Epithelial cell of proximal tubule (primary cell): ENCODE results near the gene EFHC1. TPM values are rescaled to one million over a fixed set of nuclear protein-coding genes. Genes with fewer than 3 reads are reported as not detected.
A peak's percentile ranks its signal among the peaks of the same experiment; 100 is the strongest.

ENCODE experiments used
- DNase-seq: peaks from one replicate; pipeline ENCODE4 v3.0.0-alpha.2; 2011; ENCODE audit warnings: low read depth
- H3K4me3 ChIP-seq: 2 replicates; pipeline ENCODE4 v1.5.1; 2011; ENCODE audit warnings: low read depth, mild to moderate bottlenecking, low read length
- total RNA-seq: library from RNA; depleted of rRNA; stranded (reverse); fragments of >200 nt; gene quantifications from 2 replicates; pipeline ENCODE4 v1.2.3, GENCODE V29; 2015
- TF ChIP-seq, protein P1 (sequence below): conservative IDR thresholded peaks from 2 replicates; pipeline ENCODE4 v1.5.1; 2012; ENCODE audit warnings: low read depth, mild to moderate bottlenecking, low read length

The EFHC1 gene
- total RNA-seq, 1 donor from 2014 or later = 20.2 TPM

- DNase-seq = peak; percentile 59
- H3K4me3 ChIP-seq = peak overlapping the region; percentile 34
- TF ChIP-seq, protein P1, sequence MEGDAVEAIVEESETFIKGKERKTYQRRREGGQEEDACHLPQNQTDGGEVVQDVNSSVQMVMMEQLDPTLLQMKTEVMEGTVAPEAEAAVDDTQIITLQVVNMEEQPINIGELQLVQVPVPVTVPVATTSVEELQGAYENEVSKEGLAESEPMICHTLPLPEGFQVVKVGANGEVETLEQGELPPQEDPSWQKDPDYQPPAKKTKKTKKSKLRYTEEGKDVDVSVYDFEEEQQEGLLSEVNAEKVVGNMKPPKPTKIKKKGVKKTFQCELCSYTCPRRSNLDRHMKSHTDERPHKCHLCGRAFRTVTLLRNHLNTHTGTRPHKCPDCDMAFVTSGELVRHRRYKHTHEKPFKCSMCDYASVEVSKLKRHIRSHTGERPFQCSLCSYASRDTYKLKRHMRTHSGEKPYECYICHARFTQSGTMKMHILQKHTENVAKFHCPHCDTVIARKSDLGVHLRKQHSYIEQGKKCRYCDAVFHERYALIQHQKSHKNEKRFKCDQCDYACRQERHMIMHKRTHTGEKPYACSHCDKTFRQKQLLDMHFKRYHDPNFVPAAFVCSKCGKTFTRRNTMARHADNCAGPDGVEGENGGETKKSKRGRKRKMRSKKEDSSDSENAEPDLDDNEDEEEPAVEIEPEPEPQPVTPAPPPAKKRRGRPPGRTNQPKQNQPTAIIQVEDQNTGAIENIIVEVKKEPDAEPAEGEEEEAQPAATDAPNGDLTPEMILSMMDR = no peak
Observed at GRCh38 chr6:52389626-52390360, 30.3 kb upstream of the EFHC1 start.

DNA sequence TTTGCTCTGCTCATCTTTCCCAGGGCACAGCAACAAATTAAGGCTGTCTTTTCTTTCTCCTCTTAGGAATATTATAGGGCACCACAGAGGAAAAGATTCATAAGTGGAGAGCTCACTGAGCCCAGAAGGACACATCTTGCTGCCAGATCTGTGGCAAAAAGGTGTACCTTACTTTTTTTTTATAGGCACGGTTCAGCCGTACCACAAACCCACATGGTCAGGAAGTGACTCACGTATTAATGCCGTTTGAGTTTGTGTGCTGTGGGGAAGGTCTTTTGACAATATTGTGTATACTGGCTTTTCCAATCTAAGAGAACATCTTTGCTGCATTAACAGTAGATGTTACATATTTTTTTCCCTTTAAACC lies 29.8 kb upstream of the EFHC1 start:
- DNase-seq = peak; percentile 32
- peak overlapping the region; percentile 34 for H3K4me3 ChIP-seq
- TF ChIP-seq, protein P1 = no peak

- no peak overlapping the region for H3K4me3 ChIP-seq
- TF ChIP-seq, protein P1 = no peak
- DNase-seq = no peak
Observed at GRCh38 chr6:52391599-52391998, 28.5 kb upstream of the EFHC1 start.

- H3K4me3 ChIP-seq = no peak overlapping the region
- TF ChIP-seq, protein P1 = no peak
- DNase-seq = no peak
Observed at GRCh38 chr6:52392944-52393343, 27.2 kb upstream of the EFHC1 start.

GRCh38 chr6:52393780-52394179 lies 26.4 kb upstream of the EFHC1 start:
- TF ChIP-seq, protein P1 = no peak
- DNase-seq = no peak

DNA sequence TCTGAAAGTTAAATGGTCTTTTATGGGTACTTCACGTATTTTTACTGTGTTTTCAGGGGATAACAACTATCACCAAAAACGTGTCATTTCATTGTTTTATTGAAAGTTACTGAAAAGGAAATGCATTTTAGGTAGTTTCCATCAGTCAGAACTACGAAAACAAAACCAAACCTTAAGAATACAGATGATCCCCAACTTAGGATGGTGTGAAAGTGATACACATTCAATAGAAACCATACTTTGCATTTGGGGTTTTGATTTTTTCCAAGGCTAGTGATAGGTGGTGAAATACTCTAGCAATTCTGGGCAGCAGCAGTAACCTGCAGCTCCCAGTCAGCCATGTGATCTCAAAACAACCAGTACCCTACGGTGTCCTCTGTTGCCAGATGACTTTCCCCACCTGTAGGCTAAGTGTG lies 25.9 kb upstream of the EFHC1 start:
- H3K4me3 ChIP-seq = no peak overlapping the region
- DNase-seq = no peak
- TF ChIP-seq, protein P1 = no peak

More at GRCh38 chr6:52393780-52394179, 26.4 kb upstream of the EFHC1 start:
- H3K4me3 ChIP-seq = no peak overlapping the region

DNA sequence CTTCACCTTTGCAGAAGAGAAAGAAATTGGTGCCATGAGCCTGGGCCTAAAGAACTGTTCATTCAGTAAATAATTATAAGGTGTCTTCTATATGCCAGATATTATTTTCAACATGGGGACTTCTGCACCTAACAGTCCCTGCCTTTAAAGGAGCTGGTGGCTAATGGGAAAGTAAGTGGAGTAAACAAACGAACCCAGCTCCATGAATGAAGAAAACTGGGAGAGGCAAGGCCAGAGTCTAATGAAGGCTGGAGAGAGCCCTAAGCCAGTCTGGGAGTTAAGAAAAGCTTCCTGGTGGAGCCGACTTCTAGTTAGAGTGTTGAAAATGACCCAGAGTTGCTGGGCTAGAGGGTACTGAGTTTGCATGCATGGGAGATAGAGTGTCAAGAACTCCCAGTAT lies 24.2 kb upstream of the EFHC1 start:
- no peak for DNase-seq
- H3K4me3 ChIP-seq = no peak overlapping the region
- TF ChIP-seq, protein P1 = no peak
